HL-60/S4 treated with retinoic acid at 250 ng/mL for 4 days and 3 days (cell line): ENCODE measurements around the gene RNF10.
"Not testable (repeated sequence)": the region's sequence is repeated elsewhere in the genome, so short reads cannot be mapped to it uniquely, and the experiment has no call there.

ENCODE experiments used
- in situ Hi-C: fragments of 300-500 bp; cut with MboI; formaldehyde crosslinking; loops from 2 replicates; pipeline ENCODE4 v1.7.0; 2022; ENCODE audit warnings: low sequenced_read_pairs

The RNF10 gene

GRCh38 chr12:120528861-120529525 lies 5.2 kb upstream of the RNF10 start, which contains the start of gene COQ5:
Gene COQ5, minus strand, starts transcription at chr12:120529158. Its CDS starts 17 bp downstream, at chr12:120529141.
- in situ Hi-C loops, result no loop called here

GRCh38 chr12:120529641-120530417 lies 4.3 kb upstream of the RNF10 start:
- in situ Hi-C loops, result no loop called here

- in situ Hi-C loops, result not testable (repeated sequence)
Observed at GRCh38 chr12:120530418-120530761, 3.8 kb upstream of the RNF10 start.

- in situ Hi-C loops, result no loop called here
Observed at GRCh38 chr12:120532701-120533238, 1.4 kb upstream of the RNF10 start.

- in situ Hi-C loops, result no loop called here
Observed at GRCh38 chr12:120534703-120535655, 823 bp downstream of the RNF10 start.

- in situ Hi-C loops, result no loop called here
Observed at GRCh38 chr12:120536064-120536791, 2.1 kb downstream of the RNF10 start.

GRCh38 chr12:120537856-120538220 lies 3.7 kb downstream of the RNF10 start:
- in situ Hi-C loops, result no loop called here

- in situ Hi-C loops, result no loop called here
Observed at GRCh38 chr12:120538281-120539156, 4.4 kb downstream of the RNF10 start.

- in situ Hi-C loops, result no loop called here
Observed at GRCh38 chr12:120539303-120539702, 5.1 kb downstream of the RNF10 start.

- in situ Hi-C loops, result no loop called here
Observed at GRCh38 chr12:120540445-120540844, 6.3 kb downstream of the RNF10 start.

- in situ Hi-C loops, result no loop called here
Observed at GRCh38 chr12:120542166-120542565, 8.0 kb downstream of the RNF10 start.

- in situ Hi-C loops, result no loop called here
Observed at GRCh38 chr12:120544691-120545090, 10.5 kb downstream of the RNF10 start.

- in situ Hi-C loops, result no loop called here
Observed at GRCh38 chr12:120546050-120546386, 11.9 kb downstream of the RNF10 start.

- in situ Hi-C loops, result no loop called here
Observed at GRCh38 chr12:120554678-120555077, 20.5 kb downstream of the RNF10 start.

GRCh38 chr12:120557589-120557988 lies 23.4 kb downstream of the RNF10 start:
- in situ Hi-C loops, result no loop called here

- in situ Hi-C loops, result no loop called here
Observed at GRCh38 chr12:120562906-120563305, 28.8 kb downstream of the RNF10 start.

GRCh38 chr12:120563495-120563894 lies 29.3 kb downstream of the RNF10 start:
- in situ Hi-C loops, result no loop called here

GRCh38 chr12:120571299-120571698 lies 37.1 kb downstream of the RNF10 start:
- in situ Hi-C loops, result no loop called here

- in situ Hi-C loops, result no loop called here
Observed at GRCh38 chr12:120573560-120573959, 39.4 kb downstream of the RNF10 start.

- in situ Hi-C loops, result no loop called here
Observed at GRCh38 chr12:120574106-120574505, 40.0 kb downstream of the RNF10 start.
